Measurements from ENCODE around the gene SH2D2A. TPM values are rescaled to one million over a fixed set of nuclear protein-coding genes. Genes with fewer than 3 reads are reported as not detected.
"Not testable (repeated sequence)": the region's sequence is repeated elsewhere in the genome, so short reads cannot be mapped to it uniquely, and the experiment has no call there.

Gene SH2D2A
- total RNA-seq, 1 donor from 2014 or later = 286 TPM

DNA sequence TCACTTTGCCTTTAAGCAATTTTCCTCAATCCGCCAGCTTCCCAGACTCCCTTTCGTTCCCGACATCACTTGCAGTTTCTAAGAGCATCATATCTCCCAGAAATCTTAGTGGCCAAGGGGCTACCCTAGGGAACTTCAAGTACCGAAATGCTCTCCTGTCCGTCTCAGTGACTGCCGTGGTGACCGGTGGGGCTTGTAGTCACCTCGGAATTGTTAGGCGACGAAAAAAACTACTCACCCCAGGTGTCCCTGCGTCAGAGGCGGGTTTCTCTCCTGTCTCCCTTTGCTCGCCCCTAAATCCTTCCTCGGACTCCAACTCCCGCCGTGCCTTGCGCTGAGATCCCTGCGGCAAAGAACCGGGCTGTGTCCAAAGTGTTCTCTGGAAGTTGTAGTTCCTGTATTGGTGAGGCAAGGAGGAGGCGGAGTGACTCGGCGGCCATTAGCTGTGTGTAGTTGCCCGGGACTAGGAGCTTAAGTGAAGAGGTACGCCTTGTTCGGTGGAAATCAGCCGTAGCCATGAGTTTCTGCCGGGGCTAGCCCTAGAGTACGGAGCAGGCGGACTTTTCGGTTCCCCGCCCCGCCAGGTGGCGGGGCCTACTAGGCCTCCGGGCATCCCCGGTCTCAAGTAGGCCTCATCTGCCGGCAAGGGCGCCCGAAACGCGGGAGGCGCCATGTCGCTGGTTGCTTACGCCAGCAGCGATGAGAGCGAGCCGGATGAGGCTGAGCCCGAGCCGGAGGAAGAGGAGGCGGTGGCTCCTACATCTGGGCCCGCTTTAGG is 49.4 kb downstream of the SH2D2A start, which contains the start of gene PRCC:
PRCC (plus strand) TSS at position 435 of the 778 bp plus-strand sequence; CDS start at position 672, 237 bp downstream.
- Mint-ChIP-seq H3K4me3 (no peak within 1 kb of the TSS), H3K27ac (no peak within 1 kb of the TSS), H3K4me1 (ENCODE audit: low read depth) (peaks cover 46% of the 10 kb centered on the region), H3K9me3 (no peaks in the 10 kb centered on the region), H3K36me3 (ENCODE audit: low read depth) (peaks cover 17% of the 10 kb centered on the region), H3K27me3 (ENCODE audit: insufficient read depth) (no peaks in the 10 kb centered on the region)
- intact Hi-C loops (cut with micrococcal nuclease) = loop anchor here (1.0 to 5.0 kb wide), 12 partner anchors 16 to 715 kb away; partner anchors contain the start of genes CCT3, GPATCH4, HDGF and ISG20L2
- DNase-seq (ENCODE audit: low spot score) = peak; percentile 97

DNA sequence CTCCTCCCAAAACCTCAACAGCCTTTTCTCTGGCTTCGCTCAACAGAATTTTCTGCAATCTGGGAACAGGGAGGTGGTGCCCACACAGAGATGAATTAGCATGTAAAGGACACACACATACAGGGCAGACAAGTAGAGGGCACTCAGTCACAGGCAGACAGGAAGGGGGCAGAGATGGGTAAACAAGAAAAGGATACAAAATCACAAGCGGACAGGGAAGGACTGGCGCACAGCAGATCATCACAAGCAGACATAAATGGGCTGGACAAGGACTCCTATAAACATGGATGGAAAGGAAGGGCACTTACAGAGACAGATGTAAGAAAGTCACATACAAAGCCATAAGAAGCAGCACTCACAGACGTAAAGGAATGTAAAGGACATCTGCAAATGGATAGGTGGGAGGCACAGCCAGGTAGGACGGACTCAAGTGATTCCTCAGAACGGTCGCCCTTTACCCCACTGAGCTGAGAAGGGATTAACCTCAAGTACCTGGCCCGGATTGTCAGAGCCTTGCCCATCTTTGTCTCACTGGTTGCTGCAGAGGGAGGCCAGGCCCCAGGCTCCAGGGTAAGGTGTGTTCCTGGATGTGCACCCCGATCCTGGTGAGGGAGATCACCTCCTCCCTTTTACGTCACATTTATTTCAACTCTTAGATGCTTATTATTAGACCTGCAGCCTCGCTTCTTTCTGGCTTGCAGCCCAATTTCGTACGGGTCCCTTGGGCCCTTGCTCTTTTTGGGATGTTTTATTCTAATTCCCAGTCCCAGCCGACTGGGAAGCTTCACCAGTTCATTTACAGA is 50.1 kb downstream of the SH2D2A start:
- intact Hi-C loops (cut with micrococcal nuclease) = loop anchor here (1.0 to 5.0 kb wide), 12 partner anchors 15 to 714 kb away; partner anchors contain the start of genes CCT3, GPATCH4, HDGF and ISG20L2
- Mint-ChIP-seq H3K36me3 (ENCODE audit: low read depth) (peaks cover 17% of the 10 kb centered on the region), H3K9me3 (no peaks in the 10 kb centered on the region), H3K4me3 (no peak overlapping the region), H3K4me1 (ENCODE audit: low read depth) (peaks cover 42% of the 10 kb centered on the region), H3K27ac (no peak overlapping the region), H3K27me3 (ENCODE audit: insufficient read depth) (no peaks in the 10 kb centered on the region)
- no peak for DNase-seq (ENCODE audit: low spot score)

DNA sequence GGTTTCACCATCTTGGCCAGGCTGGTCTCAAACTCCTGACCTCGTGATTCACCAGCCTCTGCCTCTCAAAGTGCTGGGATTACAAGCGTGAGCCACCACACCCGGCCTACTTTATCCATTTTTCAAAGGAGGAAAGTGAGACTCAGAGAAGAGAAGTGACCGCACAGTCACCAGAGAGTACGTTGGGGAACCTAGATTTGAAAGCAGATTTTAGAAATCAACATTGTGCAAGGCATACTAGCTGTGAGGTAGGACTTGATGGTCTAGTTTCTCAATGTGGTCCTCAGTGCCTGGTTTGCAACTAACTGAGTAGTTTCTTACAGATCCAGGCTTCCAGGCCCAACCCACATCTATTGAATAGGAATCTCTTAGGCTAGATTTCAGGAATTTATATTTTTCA is 51.0 kb downstream of the SH2D2A start:
- Mint-ChIP-seq H3K27ac (no peak overlapping the region), H3K4me3 (no peak overlapping the region), H3K27me3 (ENCODE audit: insufficient read depth) (no peaks in the 10 kb centered on the region), H3K9me3 (no peaks in the 10 kb centered on the region), H3K4me1 (ENCODE audit: low read depth) (peaks cover 34% of the 10 kb centered on the region), H3K36me3 (ENCODE audit: low read depth) (peaks cover 10% of the 10 kb centered on the region)
- DNase-seq (ENCODE audit: low spot score) = no peak
- intact Hi-C loops (cut with micrococcal nuclease) = loop anchor here (2.0 to 5.0 kb wide), 5 partner anchors 78 to 713 kb away; partner anchors contain the start of genes GPATCH4, LAMTOR2, SMG5 and UBQLN4

DNA sequence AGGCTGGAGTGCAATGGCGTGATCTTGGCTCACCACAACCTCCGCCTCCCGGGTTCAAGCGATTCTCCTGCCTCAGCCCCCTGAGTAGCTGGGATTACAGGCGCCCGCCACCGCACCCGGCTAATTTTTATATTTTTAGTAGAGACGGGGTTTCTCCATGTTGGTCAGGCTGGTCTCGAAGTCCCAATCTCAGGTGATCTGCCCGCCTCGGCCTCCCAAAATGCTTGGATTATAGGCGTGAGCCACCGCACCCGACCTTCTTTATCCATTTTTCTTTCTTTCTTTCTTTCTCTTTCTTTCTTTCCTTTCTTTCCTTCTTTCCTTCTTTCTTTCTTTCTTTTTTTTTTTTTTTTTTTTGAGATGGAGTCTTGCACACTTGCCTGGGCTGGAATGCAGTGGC is 51.5 kb downstream of the SH2D2A start:
- H3K27me3 Mint-ChIP-seq (ENCODE audit: insufficient read depth); H3K27ac Mint-ChIP-seq; H3K4me3 Mint-ChIP-seq; H3K9me3 Mint-ChIP-seq; DNase-seq (ENCODE audit: low spot score); H3K36me3 Mint-ChIP-seq (ENCODE audit: low read depth): not testable (repeated sequence)
- peaks cover 30% of the 10 kb centered on the region for H3K4me1 Mint-ChIP-seq (ENCODE audit: low read depth)
- intact Hi-C loops (cut with micrococcal nuclease) = loop anchor here (5.0 kb wide), 3 partner anchors 78 to 713 kb away; partner anchors contain the start of genes GPATCH4, LAMTOR2 and UBQLN4

DNA sequence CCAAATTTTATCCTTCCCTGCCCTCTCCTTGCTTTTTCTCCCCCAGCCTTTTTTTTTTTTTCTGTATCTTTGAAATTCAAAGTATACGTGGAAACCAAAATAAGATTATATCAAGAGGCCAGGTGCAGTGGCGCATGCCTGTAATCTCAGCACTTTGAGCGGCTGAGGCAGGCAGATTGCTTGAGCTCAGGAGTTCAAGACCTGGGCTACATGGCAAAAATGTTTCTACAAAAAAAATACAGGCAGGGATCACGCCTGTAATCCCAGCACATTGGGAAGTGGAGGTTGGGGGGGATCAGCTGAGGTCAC is 55.9 kb downstream of the SH2D2A start:
- intact Hi-C loops (cut with micrococcal nuclease) = no loop called here
- Mint-ChIP-seq H3K4me1 (ENCODE audit: low read depth) (peaks cover 3% of the 10 kb centered on the region), H3K27ac (no peak overlapping the region)

DNA sequence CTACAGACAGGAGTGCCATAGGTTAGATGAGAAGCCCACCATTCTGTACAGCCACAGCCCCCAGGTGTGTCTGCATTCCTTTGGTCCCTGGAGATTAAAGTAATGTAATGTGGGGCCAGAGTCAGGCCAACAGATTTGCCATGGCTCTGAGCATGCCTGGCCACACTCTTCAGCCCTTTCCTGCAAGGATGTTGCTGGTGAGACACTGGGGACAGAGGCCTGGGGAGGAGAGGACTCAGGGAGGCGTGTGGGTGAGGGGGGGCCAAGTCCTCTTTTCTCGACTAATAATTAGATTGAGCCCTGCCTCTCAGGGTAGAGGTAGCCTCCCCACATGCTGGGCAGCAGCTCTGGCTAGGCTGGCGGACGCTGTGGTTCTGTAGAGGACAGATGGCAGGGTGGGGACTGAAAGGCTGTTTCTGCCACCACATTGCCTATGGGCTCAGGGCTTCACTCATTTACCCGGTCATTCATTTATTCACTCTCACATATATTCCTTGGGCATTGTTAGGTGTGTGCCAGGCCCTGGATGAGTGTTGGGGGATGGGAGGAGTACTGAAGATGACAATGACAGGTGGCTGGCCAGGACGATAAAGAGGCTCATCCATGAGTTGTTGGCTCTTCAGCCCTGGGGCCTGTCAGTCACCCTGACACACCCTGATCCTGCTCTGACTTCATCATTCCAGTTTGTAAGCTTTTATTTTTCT is 56.4 kb downstream of the SH2D2A start:
- Mint-ChIP-seq H3K4me1 (ENCODE audit: low read depth) (no peaks in the 10 kb centered on the region), H3K27me3 (ENCODE audit: insufficient read depth) (no peaks in the 10 kb centered on the region), H3K4me3 (no peak overlapping the region), H3K9me3 (no peaks in the 10 kb centered on the region), H3K36me3 (ENCODE audit: low read depth) (no peaks in the 10 kb centered on the region), H3K27ac (no peak overlapping the region)
- intact Hi-C loops (cut with micrococcal nuclease) = no loop called here
- DNase-seq (ENCODE audit: low spot score) = no peak

More for the DNA sequence above, 55.9 kb downstream of the SH2D2A start:
- no peak for DNase-seq (ENCODE audit: low spot score)
- Mint-ChIP-seq H3K27me3 (ENCODE audit: insufficient read depth) (no peaks in the 10 kb centered on the region), H3K4me3 (no peak overlapping the region), H3K36me3 (ENCODE audit: low read depth) (no peaks in the 10 kb centered on the region), H3K9me3 (no peaks in the 10 kb centered on the region)

DNA sequence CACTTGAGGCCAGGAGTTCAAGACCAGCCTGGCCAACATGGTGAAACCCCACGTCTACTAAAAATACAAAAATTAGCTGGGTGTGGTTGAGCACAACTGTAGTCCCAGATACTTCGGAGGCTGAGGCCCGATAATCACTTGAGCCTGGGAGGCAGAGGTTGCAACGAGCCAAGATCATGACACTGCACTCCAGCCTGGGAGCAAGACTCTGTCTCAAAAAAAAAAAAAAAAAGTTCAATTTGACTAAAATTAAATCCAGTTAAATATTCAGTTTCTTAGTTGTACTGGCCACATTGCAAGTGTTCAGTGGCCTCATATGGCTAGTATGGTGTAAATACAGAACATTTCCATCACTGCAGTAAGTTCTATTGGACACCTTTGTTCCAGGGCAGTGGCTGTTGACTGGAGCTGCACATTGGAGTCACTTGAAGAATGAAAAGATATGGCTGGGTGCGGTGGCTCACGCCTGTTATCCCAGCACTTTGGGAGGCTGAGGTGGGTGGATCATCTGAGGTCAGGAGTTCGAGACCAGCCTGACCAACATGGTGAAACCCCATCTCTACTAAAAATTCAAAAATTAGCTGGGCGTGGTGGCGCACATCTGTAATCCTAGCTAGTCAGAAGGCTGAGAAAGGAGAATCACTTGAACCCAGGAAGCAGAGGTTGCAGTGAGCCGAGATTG is 58.9 kb downstream of the SH2D2A start:
- DNase-seq (ENCODE audit: low spot score); H3K4me3 Mint-ChIP-seq; H3K36me3 Mint-ChIP-seq (ENCODE audit: low read depth); intact Hi-C loops (cut with micrococcal nuclease); H3K9me3 Mint-ChIP-seq; H3K27me3 Mint-ChIP-seq (ENCODE audit: insufficient read depth); H3K27ac Mint-ChIP-seq: not testable (repeated sequence)
- H3K4me1 Mint-ChIP-seq (ENCODE audit: low read depth) = peaks cover 13% of the 10 kb centered on the region

DNA sequence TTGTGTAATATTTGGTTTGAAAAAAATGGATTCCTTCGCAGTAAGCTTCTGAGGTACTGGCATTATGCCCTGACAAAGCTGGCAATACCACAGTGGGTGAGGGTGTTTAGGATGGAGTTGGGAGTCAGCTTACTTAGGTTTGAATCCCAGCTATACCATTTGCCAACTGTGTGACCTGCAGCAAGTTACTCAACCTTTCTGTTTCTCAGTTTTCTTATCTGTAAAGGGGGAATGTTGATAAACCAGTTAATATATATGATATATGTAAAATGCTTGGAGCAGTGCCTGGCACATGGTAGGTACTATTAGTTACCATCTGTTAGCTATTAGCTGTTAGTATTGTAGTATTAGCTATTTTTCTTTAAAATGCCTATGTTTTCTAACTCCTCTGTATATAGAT is 60.3 kb downstream of the SH2D2A start:
- Mint-ChIP-seq H3K4me1 (ENCODE audit: low read depth) (peaks cover 21% of the 10 kb centered on the region), H3K36me3 (ENCODE audit: low read depth) (peaks cover 3% of the 10 kb centered on the region), H3K27me3 (ENCODE audit: insufficient read depth) (peaks cover 1% of the 10 kb centered on the region), H3K27ac (no peak overlapping the region), H3K4me3 (no peak overlapping the region), H3K9me3 (no peaks in the 10 kb centered on the region)
- no peak for DNase-seq (ENCODE audit: low spot score)
- intact Hi-C loops (cut with micrococcal nuclease) = no loop called here

Other genes with a start within 250 kb of the SH2D2A start
- gene IQGAP3, start 244.3 kb downstream of the SH2D2A start, total RNA-seq = 10.3 and 11.2 TPM in 2 replicates
- 3.7 and 4.1 TPM in 2 replicates for gene TTC24, start 237.1 kb downstream of the SH2D2A start, total RNA-seq
- 77.8 and 78.0 TPM in 2 replicates for gene NAXE, start 225.1 kb downstream of the SH2D2A start, total RNA-seq
- gene GPATCH4, start 215.4 kb downstream of the SH2D2A start, total RNA-seq = 102 and 104 TPM in 2 replicates
- not detected in 2 replicates for gene HAPLN2, start 197.4 kb downstream of the SH2D2A start, total RNA-seq
- not detected in 2 replicates for gene BCAN, start 174.7 kb downstream of the SH2D2A start, total RNA-seq
- not detected in 2 replicates for gene NES, start 139.4 kb downstream of the SH2D2A start, total RNA-seq
- 1.4 and 1.6 TPM in 2 replicates for gene CRABP2, start 111.3 kb downstream of the SH2D2A start, total RNA-seq
- gene METTL25B, start 88.4 kb downstream of the SH2D2A start, total RNA-seq = 31.6 and 38.9 TPM in 2 replicates
- 73.7 and 81.5 TPM in 2 replicates for gene ISG20L2, start 88.1 kb downstream of the SH2D2A start, total RNA-seq
- gene MRPL24, start 75.8 kb downstream of the SH2D2A start, total RNA-seq = 132 and 135 TPM in 2 replicates
- 371 and 374 TPM in 2 replicates for gene HDGF, start 65.2 kb downstream of the SH2D2A start, total RNA-seq
- 117 TPM in 2 replicates for gene PRCC, start 49.3 kb downstream of the SH2D2A start, total RNA-seq
- gene INSRR, start 42.3 kb upstream of the SH2D2A start, total RNA-seq = 0.65 and 0.78 TPM in 2 replicates
- 49.1 and 49.8 TPM in 2 replicates for gene NTRK1, start 44.0 kb upstream of the SH2D2A start, total RNA-seq
- 0.36 and 0.51 TPM in 2 replicates for gene PEAR1, start 76.9 kb upstream of the SH2D2A start, total RNA-seq
- gene LRRC71, start 103.8 kb upstream of the SH2D2A start, total RNA-seq = not detected in 2 replicates
- 3.2 and 4.2 TPM in 2 replicates for gene ARHGEF11, start 228.9 kb upstream of the SH2D2A start, total RNA-seq

All from activated T-helper 1 cell treated with anti-CD3 and anti-CD28 coated beads, Interleukin-12 subunit alpha, Interleukin-12 subunit beta, Interleukin-2, Interleukin-4 antibody, amounts not matched to agents 30 ng/mL and 10 ng/mL and 1 ng/mL, durations not matched to agents 14 hours and 24 hours and 36 hours (primary cell).